ENCODE measurements around the gene FUT3.
A peak's percentile ranks its signal among the peaks of the same experiment; 100 is the strongest.
"Not testable (repeated sequence)": the region's sequence is repeated elsewhere in the genome, so short reads cannot be mapped to it uniquely, and the experiment has no call there.

FUT3 gene

GRCh38 chr19:5844456-5845433 lies 6.5 kb downstream of the FUT3 start:
- no peak for FAIRE-seq

GRCh38 chr19:5843295-5843927 lies 7.8 kb downstream of the FUT3 start:
- no peak for FAIRE-seq

- not testable (repeated sequence) for FAIRE-seq
These were observed 9.5 kb downstream of the FUT3 start for GRCh38 chr19:5841735-5842111.

- no peak for FAIRE-seq
These were observed 11.9 kb downstream of the FUT3 start, which contains the start of gene FUT6 for GRCh38 chr19:5839065-5840017. Gene FUT6, minus strand, starts transcription at chr19:5839702. Its CDS starts 7,135 bp downstream, at chr19:5832567.

- no peak for FAIRE-seq
These were observed 12.7 kb downstream of the FUT3 start for GRCh38 chr19:5838353-5839064.

GRCh38 chr19:5837761-5838352 lies 13.4 kb downstream of the FUT3 start:
- no peak for FAIRE-seq

GRCh38 chr19:5832527-5833216 lies 18.6 kb downstream of the FUT3 start:
- no peak for FAIRE-seq

GRCh38 chr19:5832061-5832460 lies 19.2 kb downstream of the FUT3 start:
- FAIRE-seq: no peak

- FAIRE-seq: no peak
These were observed 20.1 kb downstream of the FUT3 start for GRCh38 chr19:5831159-5831558.

- no peak for FAIRE-seq
These were observed 21.5 kb downstream of the FUT3 start for GRCh38 chr19:5829567-5830310.

GRCh38 chr19:5828661-5829566 lies 22.3 kb downstream of the FUT3 start:
- no peak for FAIRE-seq

- peak; percentile 23 for FAIRE-seq
These were observed 23.2 kb downstream of the FUT3 start for GRCh38 chr19:5827891-5828660.

GRCh38 chr19:5827342-5827890 lies 23.8 kb downstream of the FUT3 start:
- no peak for FAIRE-seq

- no peak for FAIRE-seq
These were observed 24.5 kb downstream of the FUT3 start for GRCh38 chr19:5826531-5827341.

- FAIRE-seq: no peak
These were observed 26.1 kb downstream of the FUT3 start for GRCh38 chr19:5825178-5825577.

- FAIRE-seq: no peak
These were observed 26.5 kb downstream of the FUT3 start for GRCh38 chr19:5824751-5825150.

GRCh38 chr19:5823579-5824281 lies 27.5 kb downstream of the FUT3 start:
- no peak for FAIRE-seq

Data from G401.6 (cell line).